Measurements from ENCODE around the gene SIAE. TPM values are rescaled to one million over a fixed set of nuclear protein-coding genes. Genes with fewer than 3 reads are reported as not detected.

The SIAE gene
- polyA plus RNA-seq (2012; ENCODE audit: insufficient read depth, insufficient read length, low read depth) = 5.0 TPM

- peak; percentile 95 for DNase-seq
- Histone ChIP-seq H3K9me3 (no peaks in the 10 kb centered on the region), H3K4me3 (ENCODE audit: low read depth, low read length) (peak within 1 kb of the TSS; percentile 75), H3K4me1 (no peaks in the 10 kb centered on the region), H3K27me3 (no peaks in the 10 kb centered on the region), H3K36me3 (no peaks in the 10 kb centered on the region)
- no peak for TF ChIP-seq CTCF (IDR thresholded peaks at IDR 0.05; ENCODE audit: low read depth, low read length)
Measured at GRCh38 chr11:124673333-124674167, at the start of gene SIAE, which contains the start of gene SPA17. Gene SIAE, minus strand, starts transcription at chr11:124673739. Its CDS starts 31 bp downstream, at chr11:124673708. Gene SPA17, plus strand, starts transcription at chr11:124673904. Its CDS starts 1,361 bp downstream, at chr11:124675265.

- no peak for DNase-seq
- Histone ChIP-seq H3K27me3 (peaks cover 20% of the 10 kb centered on the region), H3K9me3 (no peaks in the 10 kb centered on the region), H3K36me3 (no peaks in the 10 kb centered on the region), H3K4me3 (ENCODE audit: low read depth, low read length) (no peak overlapping the region), H3K4me1 (no peaks in the 10 kb centered on the region; the same call in 1 of the 2 replicates)
- TF ChIP-seq CTCF (IDR thresholded peaks at IDR 0.05; ENCODE audit: low read depth, low read length) = no peak
Measured at GRCh38 chr11:124722176-124722575, 48.6 kb upstream of the SIAE start.

GRCh38 chr11:124719534-124719933 lies 46.0 kb upstream of the SIAE start:
- no peak for TF ChIP-seq CTCF (IDR thresholded peaks at IDR 0.05; ENCODE audit: low read depth, low read length)
- Histone ChIP-seq H3K9me3 (no peaks in the 10 kb centered on the region), H3K36me3 (no peaks in the 10 kb centered on the region), H3K4me3 (ENCODE audit: low read depth, low read length) (no peak overlapping the region), H3K4me1 (no peaks in the 10 kb centered on the region), H3K27me3 (peaks cover 22% of the 10 kb centered on the region)
- DNase-seq = no peak

GRCh38 chr11:124718801-124719200 lies 45.3 kb upstream of the SIAE start:
- no peak for TF ChIP-seq CTCF (IDR thresholded peaks at IDR 0.05; ENCODE audit: low read depth, low read length)
- Histone ChIP-seq H3K27me3 (peaks cover 22% of the 10 kb centered on the region), H3K9me3 (no peaks in the 10 kb centered on the region), H3K4me1 (no peaks in the 10 kb centered on the region), H3K36me3 (no peaks in the 10 kb centered on the region), H3K4me3 (ENCODE audit: low read depth, low read length) (peak overlapping the region; percentile 49; the same call in 1 of the 2 replicates)
- DNase-seq = no peak

GRCh38 chr11:124717786-124718651 lies 44.5 kb upstream of the SIAE start:
- peak; percentile 39 for DNase-seq
- Histone ChIP-seq H3K27me3 (peaks cover 22% of the 10 kb centered on the region), H3K9me3 (no peaks in the 10 kb centered on the region), H3K4me1 (no peaks in the 10 kb centered on the region), H3K36me3 (no peaks in the 10 kb centered on the region), H3K4me3 (ENCODE audit: low read depth, low read length) (peak overlapping the region; percentile 49)
- no peak for TF ChIP-seq CTCF (IDR thresholded peaks at IDR 0.05; ENCODE audit: low read depth, low read length)

Measured in BE2C (cell line).